Suprapubic skin (tissue), 4 donors: ENCODE results near the gene PREX1. TPM values are rescaled to one million over a fixed set of nuclear protein-coding genes. Genes with fewer than 3 reads are reported as not detected.

Source experiments
- DNase-seq, 2 donors: peaks; one replicate each; pipeline ENCODE4 v3.0.0-alpha.2; 2019; ENCODE audit warnings: low spot score in 2 of 2
- H3K27ac ChIP-seq: fragments of 200-600 bp; sonication (generic); one replicate; pipeline ENCODE4 v1.5.1; 2019
- H3K27me3 ChIP-seq: fragments of 200-600 bp; sonication (generic); one replicate; pipeline ENCODE4 v1.5.1; 2019
- H3K36me3 ChIP-seq: fragments of 200-600 bp; sonication (generic); one replicate; pipeline ENCODE4 v1.5.1; 2019
- H3K4me1 ChIP-seq: fragments of 200-600 bp; sonication (generic); one replicate; pipeline ENCODE4 v1.5.1; 2019
- H3K4me3 ChIP-seq: fragments of 200-600 bp; sonication (generic); one replicate; pipeline ENCODE4 v1.5.1; 2019; ENCODE audit warnings: mild to moderate bottlenecking
- H3K9me3 ChIP-seq: fragments of 200-600 bp; sonication (generic); one replicate; pipeline ENCODE4 v1.5.1; 2019
- EP300 ChIP-seq: sonication (generic); formaldehyde crosslinking; IDR thresholded peaks from one replicate; pipeline ENCODE4 v1.6.1; 2017; ENCODE audit warnings: antibody characterized with exemption
- POLR2A ChIP-seq, 2 donors: fragments of 450-650 bp; IDR thresholded peaks; one replicate each; pipeline ENCODE4 v1.6.1; 2017; ENCODE audit warnings: antibody characterized with exemption in 2 of 2, mild to moderate bottlenecking in 2 of 2, moderate library complexity in 2 of 2
- POLR2AphosphoS5 ChIP-seq, 3 donors: sonication (generic); formaldehyde crosslinking; IDR thresholded peaks; one replicate each; pipeline ENCODE4 v1.6.1; 2017; ENCODE audit warnings: antibody characterized with exemption in 3 of 3
- WGBS: methylation state at CpG from one replicate; pipeline ENCODE4 v1.1.5; 2018; 5-methylcytosine and 5-hydroxymethylcytosine counted together
- total RNA-seq, 4 donors: library from RNA; depleted of rRNA; stranded (reverse); fragments of >200 nt; gene quantifications; one replicate each; pipeline ENCODE4 v1.1.0, GENCODE V29; 2016
- TF ChIP-seq, protein P1 (sequence below), 2 donors: fragments of 200-600 bp in 1 of 2; fragments of 450-650 bp in 1 of 2; sonication (generic) in 1 of 2; IDR thresholded peaks; one replicate each; pipeline ENCODE4 v1.5.1; 2016 to 2019; ENCODE audit warnings: antibody characterized with exemption in 2 of 2, mild to moderate bottlenecking in 1 of 2, moderate library complexity in 1 of 2

The PREX1 gene
- total RNA-seq, 4 donors from 2014 or later, result 4.7 to 15.1 (median 10.2) TPM

DNA sequence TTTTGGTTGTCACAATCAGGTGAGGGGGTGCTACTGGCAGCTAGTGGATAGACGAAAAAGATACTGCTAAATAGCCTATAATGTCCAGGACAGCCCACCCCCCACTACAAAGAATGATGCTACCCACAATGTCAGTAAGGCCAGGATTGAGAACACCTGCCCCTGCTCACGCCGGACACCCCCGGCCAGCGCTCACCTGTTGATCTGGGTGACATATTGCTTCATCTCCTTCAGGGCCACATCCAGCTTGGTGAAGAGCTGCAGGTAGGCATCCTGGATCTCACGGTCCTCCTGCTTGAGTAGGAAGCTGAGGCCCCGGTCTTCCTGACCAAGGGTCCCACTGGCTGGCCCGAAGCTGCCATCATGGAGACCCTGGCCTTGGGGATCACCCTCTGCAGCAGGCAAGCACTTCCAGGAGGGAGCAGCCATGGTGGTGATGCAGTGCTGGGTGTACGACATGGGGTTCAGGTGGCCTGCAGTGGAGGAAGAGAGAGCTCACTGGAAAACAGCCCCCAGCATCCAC is 178.6 kb downstream of the PREX1 start:
- Histone ChIP-seq H3K4me3 (no peak overlapping the region), H3K27me3 (no peaks in the 10 kb centered on the region), H3K4me1 (no peaks in the 10 kb centered on the region), H3K9me3 (no peaks in the 10 kb centered on the region), H3K36me3 (peaks cover 73% of the 10 kb centered on the region), H3K27ac (no peak overlapping the region)
- TF ChIP-seq, protein P1, sequence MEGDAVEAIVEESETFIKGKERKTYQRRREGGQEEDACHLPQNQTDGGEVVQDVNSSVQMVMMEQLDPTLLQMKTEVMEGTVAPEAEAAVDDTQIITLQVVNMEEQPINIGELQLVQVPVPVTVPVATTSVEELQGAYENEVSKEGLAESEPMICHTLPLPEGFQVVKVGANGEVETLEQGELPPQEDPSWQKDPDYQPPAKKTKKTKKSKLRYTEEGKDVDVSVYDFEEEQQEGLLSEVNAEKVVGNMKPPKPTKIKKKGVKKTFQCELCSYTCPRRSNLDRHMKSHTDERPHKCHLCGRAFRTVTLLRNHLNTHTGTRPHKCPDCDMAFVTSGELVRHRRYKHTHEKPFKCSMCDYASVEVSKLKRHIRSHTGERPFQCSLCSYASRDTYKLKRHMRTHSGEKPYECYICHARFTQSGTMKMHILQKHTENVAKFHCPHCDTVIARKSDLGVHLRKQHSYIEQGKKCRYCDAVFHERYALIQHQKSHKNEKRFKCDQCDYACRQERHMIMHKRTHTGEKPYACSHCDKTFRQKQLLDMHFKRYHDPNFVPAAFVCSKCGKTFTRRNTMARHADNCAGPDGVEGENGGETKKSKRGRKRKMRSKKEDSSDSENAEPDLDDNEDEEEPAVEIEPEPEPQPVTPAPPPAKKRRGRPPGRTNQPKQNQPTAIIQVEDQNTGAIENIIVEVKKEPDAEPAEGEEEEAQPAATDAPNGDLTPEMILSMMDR (IDR thresholded peaks at IDR 0.05), result no peak
- TF ChIP-seq EP300 (no peak), POLR2A (IDR thresholded peaks at IDR 0.05) (no peak), POLR2AphosphoS5 (IDR thresholded peaks at IDR 0.05) (no peak)
- 86% methylated on average over 6 of the region's 9 CpGs for whole genome bisulfite sequencing
- no peak for DNase-seq

GRCh38 chr20:48648482-48649051 is 179.2 kb downstream of the PREX1 start:
- Histone ChIP-seq H3K4me1 (no peaks in the 10 kb centered on the region), H3K9me3 (no peaks in the 10 kb centered on the region), H3K36me3 (peaks cover 71% of the 10 kb centered on the region), H3K27ac (no peak overlapping the region), H3K27me3 (no peaks in the 10 kb centered on the region), H3K4me3 (no peak overlapping the region)
- 52% methylated on average over 9 of the region's 9 CpGs for WGBS
- TF ChIP-seq EP300 (no peak), POLR2A (IDR thresholded peaks at IDR 0.05) (no peak), POLR2AphosphoS5 (IDR thresholded peaks at IDR 0.05) (no peak)
- TF ChIP-seq, protein P1 (IDR thresholded peaks at IDR 0.05), result no peak
- DNase-seq, result no peak

- Histone ChIP-seq H3K4me1 (no peaks in the 10 kb centered on the region), H3K9me3 (no peaks in the 10 kb centered on the region), H3K36me3 (peaks cover 67% of the 10 kb centered on the region), H3K27me3 (no peaks in the 10 kb centered on the region), H3K27ac (no peak overlapping the region), H3K4me3 (no peak overlapping the region)
- 72% methylated on average over 5 of the region's 5 CpGs for WGBS
- TF ChIP-seq POLR2AphosphoS5 (IDR thresholded peaks at IDR 0.05) (no peak), EP300 (no peak), POLR2A (IDR thresholded peaks at IDR 0.05) (no peak)
- TF ChIP-seq, protein P1 (IDR thresholded peaks at IDR 0.05), result no peak
- no peak for DNase-seq
Measured at GRCh38 chr20:48647858-48648257, 179.9 kb downstream of the PREX1 start.

- Histone ChIP-seq H3K4me1 (no peaks in the 10 kb centered on the region), H3K27me3 (no peaks in the 10 kb centered on the region), H3K4me3 (no peak overlapping the region), H3K36me3 (peaks cover 52% of the 10 kb centered on the region), H3K27ac (no peak overlapping the region), H3K9me3 (no peaks in the 10 kb centered on the region)
- no peak for DNase-seq
- no peak for TF ChIP-seq POLR2A (IDR thresholded peaks at IDR 0.05)
- no peak for TF ChIP-seq POLR2AphosphoS5 (IDR thresholded peaks at IDR 0.05)
- TF ChIP-seq, protein P1 (IDR thresholded peaks at IDR 0.05), result no peak
- TF ChIP-seq EP300, result no peak
- 95% methylated on average over 13 of the region's 13 CpGs for WGBS
Measured at GRCh38 chr20:48645666-48646065, 182.1 kb downstream of the PREX1 start.

- H3K36me3 ChIP-seq, result peaks cover 51% of the 10 kb centered on the region
- WGBS, result 84% methylated on average over 9 of the region's 15 CpGs
- TF ChIP-seq, protein P1 (IDR thresholded peaks at IDR 0.05), result no peak
- TF ChIP-seq POLR2A (IDR thresholded peaks at IDR 0.05) (no peak), EP300 (no peak), POLR2AphosphoS5 (IDR thresholded peaks at IDR 0.05) (no peak)
- H3K27me3 ChIP-seq, result no peaks in the 10 kb centered on the region
- DNase-seq, result no peak
- H3K4me3 ChIP-seq, result no peak overlapping the region
- H3K27ac ChIP-seq, result no peak overlapping the region
- no peaks in the 10 kb centered on the region for H3K4me1 ChIP-seq
- H3K9me3 ChIP-seq, result no peaks in the 10 kb centered on the region
Measured at GRCh38 chr20:48644286-48644828, 183.4 kb downstream of the PREX1 start.
